ENCODE results near the gene SCN4B.

SCN4B gene

GRCh38 chr11:118086913-118087768, 65.5 kb downstream of the SCN4B start, which contains the start of gene SMIM35:
TSS of gene SMIM35 (minus strand) at chr11:118086963. CDS start at chr11:118086757, 206 bp downstream.
- no peak for DNase-seq
- in situ Hi-C loops (cut with MboI; ENCODE audit: low pct_unique_long_range_greater_than_20kb, low sequenced_read_pairs): no loop called here

GRCh38 chr11:118084656-118085055, 68.0 kb downstream of the SCN4B start:
- no peak for DNase-seq
- in situ Hi-C loops (cut with MboI; ENCODE audit: low pct_unique_long_range_greater_than_20kb, low sequenced_read_pairs): no loop called here

- in situ Hi-C loops (cut with MboI; ENCODE audit: low pct_unique_long_range_greater_than_20kb, low sequenced_read_pairs): no loop called here
- peak; percentile 93 for DNase-seq
Measured at GRCh38 chr11:118084247-118084646, 68.4 kb downstream of the SCN4B start.

All from KBM-7 (cell line).